HG02938 (cell line): ENCODE measurements around the gene FFAR1.

ENCODE experiments used
- ATAC-seq: cut with Tn5 transposase; IDR thresholded peaks from one replicate; pipeline ENCODE4 v1.9.1; 2021; ENCODE audit warnings: mild to moderate bottlenecking, moderate library complexity; ENCODE audit not compliant: unreplicated experiment

The FFAR1 gene

GRCh38 chr19:35314858-35315470, 32.7 kb upstream of the FFAR1 start:
- no peak for ATAC-seq

GRCh38 chr19:35315883-35316282, 31.8 kb upstream of the FFAR1 start:
- ATAC-seq = no peak

- ATAC-seq = no peak
Measured at GRCh38 chr19:35316560-35316959, 31.1 kb upstream of the FFAR1 start.

- ATAC-seq = no peak
Measured at GRCh38 chr19:35317464-35318043, 30.1 kb upstream of the FFAR1 start.

- ATAC-seq = no peak
Measured at GRCh38 chr19:35318679-35319448, 28.8 kb upstream of the FFAR1 start.

- no peak for ATAC-seq
Measured at GRCh38 chr19:35320065-35320713, 27.5 kb upstream of the FFAR1 start.

GRCh38 chr19:35321291-35321690, 26.4 kb upstream of the FFAR1 start:
- ATAC-seq = no peak

- no peak for ATAC-seq
Measured at GRCh38 chr19:35322014-35322413, 25.7 kb upstream of the FFAR1 start.

DNA sequence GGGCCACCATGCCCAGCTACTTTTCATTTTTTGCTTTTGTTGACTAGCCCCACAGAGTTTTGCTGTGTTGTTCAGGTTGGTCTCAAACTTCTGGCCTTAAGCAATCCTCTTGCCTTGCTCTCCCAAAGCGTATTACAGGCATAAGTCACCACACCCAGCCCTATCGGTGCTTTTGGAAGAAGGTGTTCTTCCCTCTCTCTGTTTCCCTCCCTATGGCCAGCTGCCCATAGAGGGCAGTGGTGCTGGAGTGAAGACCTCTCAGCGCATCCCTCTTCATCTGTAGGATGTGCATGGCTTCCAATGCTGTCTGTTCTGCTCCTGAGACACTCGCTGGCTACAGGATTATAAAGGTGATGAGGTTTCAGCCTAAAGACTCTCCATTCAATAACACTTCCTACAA, 20.1 kb upstream of the FFAR1 start:
- ATAC-seq = no peak

DNA sequence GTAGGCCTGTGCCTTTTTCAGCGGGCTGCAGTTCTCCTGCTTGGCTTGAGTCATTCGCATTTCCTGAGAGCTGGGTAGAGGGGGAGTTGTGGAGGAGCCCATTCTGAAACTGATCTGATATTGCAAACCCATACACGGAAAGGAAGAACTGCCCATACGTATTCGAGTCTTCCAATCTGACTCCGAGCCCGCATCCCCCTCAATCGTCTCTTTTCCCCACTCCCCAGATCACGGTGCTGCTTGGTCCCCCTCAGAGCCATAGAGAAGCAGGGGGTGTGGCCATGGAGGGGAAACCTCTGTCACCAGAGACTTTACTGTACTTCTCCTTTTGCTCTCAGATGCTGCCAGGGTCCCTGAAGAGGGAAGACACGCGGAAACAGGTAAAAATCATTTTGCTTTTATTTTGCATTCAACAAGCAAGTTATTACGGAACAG, 18.8 kb upstream of the FFAR1 start, which contains the start of gene CD22:
Gene CD22 (plus strand): TSS at position 337 of the 435 bp plus-strand sequence. CDS start 2,854 bp downstream, outside the sequence.
- no peak for ATAC-seq

GRCh38 chr19:35329323-35329722, 18.4 kb upstream of the FFAR1 start:
- ATAC-seq = no peak

- ATAC-seq = no peak
Measured at GRCh38 chr19:35330475-35330874, 17.2 kb upstream of the FFAR1 start.

- ATAC-seq = no peak
Measured at GRCh38 chr19:35331551-35332214, 16.0 kb upstream of the FFAR1 start.

DNA sequence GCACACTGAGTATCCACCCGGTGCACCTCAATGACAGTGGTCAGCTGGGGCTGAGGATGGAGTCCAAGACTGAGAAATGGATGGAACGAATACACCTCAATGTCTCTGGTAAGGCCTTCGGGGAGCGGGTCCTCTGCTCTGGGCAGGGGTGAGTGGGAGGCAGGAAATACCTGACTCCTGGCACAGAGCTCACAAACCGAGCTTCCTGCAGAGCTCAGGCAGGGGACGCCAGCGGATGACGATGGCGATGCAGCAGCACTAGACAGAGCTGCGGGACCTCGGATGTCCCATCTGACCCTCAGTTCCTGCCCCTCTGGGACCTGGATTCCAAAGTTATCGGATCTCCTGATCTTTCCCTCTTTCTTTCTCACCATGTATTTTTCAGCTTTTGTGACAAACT, 14.9 kb upstream of the FFAR1 start:
- ATAC-seq = no peak

DNA sequence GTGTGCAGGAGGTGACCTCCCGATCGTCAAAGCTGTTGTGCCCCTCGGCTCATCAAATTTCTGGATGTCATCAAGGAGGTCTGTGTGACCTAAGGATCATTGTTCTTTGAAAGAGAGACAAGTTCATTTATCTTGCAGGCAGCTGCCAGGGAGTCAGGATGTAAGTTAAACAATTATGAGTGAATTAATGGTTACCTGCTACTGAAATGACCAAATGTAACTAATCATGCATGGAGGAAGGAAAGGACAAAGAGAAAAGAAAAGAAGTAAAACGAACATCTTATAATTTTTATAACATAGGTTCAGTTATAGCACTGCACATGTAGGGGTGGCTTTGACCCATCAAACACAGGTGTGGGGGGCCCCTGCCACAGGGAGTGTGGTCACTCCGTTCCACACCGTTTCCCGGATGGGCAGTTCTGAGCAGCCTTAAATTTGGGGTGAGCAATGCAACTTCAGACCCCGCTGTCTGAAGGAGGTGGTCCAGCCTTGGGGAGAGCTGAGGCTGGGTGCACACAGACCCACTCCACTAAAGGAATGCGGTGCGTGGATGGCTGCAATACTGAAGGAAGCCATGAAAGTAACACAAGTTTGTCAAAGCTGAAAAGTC, 13.5 kb upstream of the FFAR1 start:
- ATAC-seq = no peak

- no peak for ATAC-seq
Measured at GRCh38 chr19:35336166-35336955, 11.3 kb upstream of the FFAR1 start.

GRCh38 chr19:35337097-35337983, 10.4 kb upstream of the FFAR1 start:
- ATAC-seq = no peak

DNA sequence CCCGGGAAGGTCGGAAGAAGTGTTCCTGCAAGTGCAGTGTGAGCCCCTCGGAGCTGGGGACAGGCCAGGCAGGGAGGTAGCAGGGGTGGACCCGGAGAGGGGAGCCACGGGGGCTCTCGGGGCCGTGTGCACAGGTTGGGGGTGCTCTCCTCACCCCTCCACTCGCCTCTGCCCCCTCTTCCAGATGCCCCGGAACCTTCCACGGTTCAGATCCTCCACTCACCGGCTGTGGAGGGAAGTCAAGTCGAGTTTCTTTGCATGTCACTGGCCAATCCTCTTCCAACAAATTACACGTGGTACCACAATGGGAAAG, 9.8 kb upstream of the FFAR1 start:
- no peak for ATAC-seq

DNA sequence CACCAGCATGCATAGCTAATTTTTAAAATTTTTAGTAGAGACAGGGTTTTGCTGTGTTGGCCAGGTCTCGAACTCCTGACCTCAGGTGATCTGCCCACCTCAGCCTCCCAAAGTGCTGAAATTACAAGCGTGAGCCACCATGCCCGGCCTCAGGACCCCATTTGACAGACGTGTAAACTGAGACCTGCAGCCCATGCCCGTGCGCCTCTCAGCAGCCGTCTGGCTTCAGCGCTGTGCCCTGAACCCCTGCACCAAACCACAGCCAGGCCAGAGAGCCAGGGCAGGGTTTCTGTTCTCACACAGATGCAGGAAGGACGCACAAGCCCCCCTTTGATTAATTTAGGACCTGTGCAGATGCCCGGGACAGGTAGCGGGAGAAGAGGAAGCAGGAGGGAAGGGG, 7.3 kb upstream of the FFAR1 start:
- no peak for ATAC-seq
